KOPT-K1 (cell line): Measurements from ENCODE around the gene LINC00305.

ENCODE experiments used
- H3K27ac ChIP-seq: fragments of 200-600 bp; sonication (generic); 2 replicates; pipeline ENCODE4 v1.5.1; 2016; ENCODE audit warnings: antibody characterized with exemption, mild to moderate bottlenecking, low read depth, low read length; ENCODE audit not compliant: poor library complexity, severe bottlenecking
- H3K36me3 ChIP-seq: fragments of 200-600 bp; sonication (generic); 2 replicates; pipeline ENCODE4 v1.5.1; 2017; ENCODE audit warnings: antibody characterized with exemption, mild to moderate bottlenecking, low read length, moderate library complexity; ENCODE audit not compliant: insufficient read depth
- H3K9me3 ChIP-seq: fragments of 200-600 bp; sonication (generic); 2 replicates; pipeline ENCODE4 v1.5.1; 2017; ENCODE audit warnings: antibody characterized with exemption, low read length, mild to moderate bottlenecking; ENCODE audit not compliant: insufficient read depth, poor library complexity, severe bottlenecking

Gene LINC00305

DNA sequence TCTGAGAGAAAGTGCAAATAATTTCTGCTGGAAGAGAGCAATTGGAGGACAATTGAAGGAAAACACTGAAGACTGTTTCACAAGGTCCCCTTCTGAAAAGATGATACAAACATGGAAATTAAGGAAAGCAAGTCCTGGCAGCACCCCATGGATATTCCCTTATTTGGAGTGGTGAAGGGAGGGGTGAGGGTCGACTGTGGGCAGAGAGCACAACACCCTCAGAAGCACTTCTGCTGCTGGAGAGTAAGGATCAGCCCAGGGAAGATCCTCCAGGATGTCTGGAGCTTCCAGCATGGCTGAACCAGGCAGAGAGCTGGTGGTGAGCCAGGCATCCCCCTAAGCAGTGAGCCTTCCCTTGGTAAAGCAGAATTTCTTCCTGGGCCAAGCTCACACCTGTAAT is 54.7 kb downstream of the LINC00305 start:
- Histone ChIP-seq H3K36me3 (no peaks in the 10 kb centered on the region), H3K27ac (no peak overlapping the region), H3K9me3 (no peaks in the 10 kb centered on the region)

- Histone ChIP-seq H3K36me3 (no peaks in the 10 kb centered on the region), H3K27ac (no peak overlapping the region), H3K9me3 (no peaks in the 10 kb centered on the region)
These were observed 57.4 kb downstream of the LINC00305 start for GRCh38 chr18:64091526-64091925.

GRCh38 chr18:64090876-64091275 is 58.0 kb downstream of the LINC00305 start:
- H3K9me3 ChIP-seq, result no peaks in the 10 kb centered on the region
- no peak overlapping the region for H3K27ac ChIP-seq
- H3K36me3 ChIP-seq, result no peaks in the 10 kb centered on the region

- Histone ChIP-seq H3K36me3 (no peaks in the 10 kb centered on the region), H3K9me3 (no peaks in the 10 kb centered on the region), H3K27ac (no peak overlapping the region)
These were observed 65.0 kb downstream of the LINC00305 start for GRCh38 chr18:64083916-64084315.

GRCh38 chr18:64082513-64082912 is 66.4 kb downstream of the LINC00305 start:
- no peaks in the 10 kb centered on the region for H3K36me3 ChIP-seq
- no peaks in the 10 kb centered on the region for H3K9me3 ChIP-seq
- no peak overlapping the region for H3K27ac ChIP-seq

GRCh38 chr18:64082054-64082453 is 66.8 kb downstream of the LINC00305 start:
- H3K9me3 ChIP-seq, result no peaks in the 10 kb centered on the region
- no peak overlapping the region for H3K27ac ChIP-seq
- no peaks in the 10 kb centered on the region for H3K36me3 ChIP-seq

GRCh38 chr18:64073971-64074370 is 74.9 kb downstream of the LINC00305 start:
- no peak overlapping the region for H3K27ac ChIP-seq
- H3K9me3 ChIP-seq, result no peaks in the 10 kb centered on the region
- no peaks in the 10 kb centered on the region for H3K36me3 ChIP-seq

DNA sequence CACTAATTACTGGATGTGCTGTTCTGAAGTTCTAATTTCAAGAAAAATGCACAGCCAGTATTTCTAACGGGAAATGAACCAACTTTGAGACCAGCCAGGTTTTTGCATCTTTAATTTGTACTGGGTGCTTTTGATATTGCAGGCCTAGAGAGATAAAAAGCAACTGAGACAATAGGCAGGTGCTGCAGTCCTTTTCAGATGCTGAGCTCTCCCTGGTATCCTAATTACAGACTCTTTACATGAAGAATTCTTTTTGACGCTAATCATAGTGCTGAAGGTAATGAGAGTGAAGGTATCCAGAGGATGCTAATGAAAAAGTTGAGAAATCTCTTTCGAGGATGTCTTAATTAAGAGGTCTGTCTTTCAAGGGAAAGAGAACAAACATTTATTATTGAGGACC is 93.9 kb downstream of the LINC00305 start:
- H3K36me3 ChIP-seq, result no peaks in the 10 kb centered on the region
- no peaks in the 10 kb centered on the region for H3K9me3 ChIP-seq
- H3K27ac ChIP-seq, result no peak overlapping the region

DNA sequence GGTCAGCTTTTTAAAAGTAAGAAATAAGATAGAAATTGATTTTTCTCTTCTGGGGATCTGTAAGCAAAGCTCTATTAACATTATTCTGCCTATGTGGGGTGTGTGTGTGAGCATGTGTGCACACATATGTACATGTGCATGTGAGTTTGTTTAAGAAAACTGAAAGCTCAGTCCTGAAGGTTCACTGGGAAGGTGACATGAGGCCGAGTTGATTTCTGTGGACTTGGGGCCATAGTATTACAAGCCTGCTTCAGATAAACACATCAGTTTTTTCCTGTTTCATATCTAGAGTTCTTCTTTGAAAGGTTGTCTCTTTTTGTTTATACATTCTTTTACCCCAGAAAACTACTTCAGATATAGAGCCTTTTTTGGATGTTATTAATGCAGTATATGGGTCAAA is 95.6 kb downstream of the LINC00305 start:
- no peaks in the 10 kb centered on the region for H3K36me3 ChIP-seq
- no peak overlapping the region for H3K27ac ChIP-seq
- H3K9me3 ChIP-seq, result no peaks in the 10 kb centered on the region

DNA sequence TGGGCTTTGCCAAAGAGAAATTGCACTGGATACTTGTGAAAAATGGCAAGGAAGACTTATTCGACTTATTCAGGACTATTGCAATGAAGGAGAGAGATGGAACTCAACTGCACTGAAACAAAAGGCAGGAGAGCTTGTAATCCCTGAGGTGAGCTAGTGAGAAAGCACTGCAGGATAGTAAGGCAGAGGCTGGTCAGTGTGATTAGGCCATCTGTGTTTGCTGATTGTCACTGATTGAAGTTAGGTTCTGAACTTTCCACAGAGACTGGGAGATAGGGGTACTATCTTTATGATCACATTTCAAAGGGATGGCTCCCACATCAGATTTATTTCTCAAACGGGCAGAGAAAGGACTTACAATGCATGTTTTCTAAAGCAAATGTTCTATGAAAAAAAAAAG is 96.1 kb downstream of the LINC00305 start:
- Histone ChIP-seq H3K9me3 (no peaks in the 10 kb centered on the region), H3K36me3 (no peaks in the 10 kb centered on the region), H3K27ac (no peak overlapping the region)

DNA sequence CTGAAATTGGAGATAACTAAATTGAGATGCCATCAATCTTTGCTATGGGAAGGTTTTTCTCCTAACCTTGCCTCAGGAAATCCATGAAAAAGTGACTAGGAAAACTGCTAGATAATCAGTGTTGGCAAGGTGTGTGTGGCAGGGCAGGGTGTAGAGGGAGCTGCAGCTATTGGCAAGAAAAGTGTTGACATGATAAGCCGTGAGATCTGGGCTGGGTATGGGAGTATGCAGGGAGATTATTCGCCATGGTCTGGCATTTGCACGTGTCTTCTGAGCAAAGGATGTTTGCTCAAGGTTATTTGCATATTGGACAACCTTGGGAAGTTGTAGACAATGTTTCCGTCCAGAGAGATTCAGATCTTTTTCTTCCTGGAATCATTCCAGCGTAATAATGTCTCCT is 104.3 kb downstream of the LINC00305 start:
- H3K36me3 ChIP-seq, result no peaks in the 10 kb centered on the region
- no peak overlapping the region for H3K27ac ChIP-seq
- H3K9me3 ChIP-seq, result no peaks in the 10 kb centered on the region

GRCh38 chr18:64042728-64043358 is 106.0 kb downstream of the LINC00305 start:
- no peaks in the 10 kb centered on the region for H3K9me3 ChIP-seq
- H3K36me3 ChIP-seq, result no peaks in the 10 kb centered on the region
- no peak overlapping the region for H3K27ac ChIP-seq

DNA sequence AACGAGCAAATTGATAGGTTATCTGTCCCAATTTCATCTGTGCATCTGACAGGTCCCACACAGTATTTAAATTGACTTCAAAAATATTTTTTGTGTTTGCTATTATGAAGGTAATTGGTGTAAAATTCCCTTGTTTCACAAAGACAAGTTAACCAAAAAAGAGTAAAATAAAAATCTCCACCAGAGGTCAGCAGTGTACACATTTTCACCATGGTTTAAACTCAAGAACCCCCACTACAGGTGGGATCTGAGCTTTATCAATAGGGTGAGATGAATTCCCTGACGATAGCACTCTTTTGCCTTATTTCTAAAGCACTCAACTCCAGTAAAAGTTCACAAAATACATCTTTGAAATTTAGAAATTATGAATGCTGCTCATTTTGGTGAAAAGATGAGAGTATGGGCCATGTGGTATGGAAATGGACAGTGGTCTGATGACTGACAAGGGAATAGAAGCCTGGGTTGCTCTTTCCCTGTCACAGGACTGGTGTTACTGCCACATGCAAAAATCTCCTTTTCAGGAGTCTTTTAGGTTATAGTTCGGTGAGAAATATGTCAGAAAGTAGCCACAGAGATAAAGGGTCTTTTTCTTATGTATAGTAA is 111.0 kb downstream of the LINC00305 start:
- Histone ChIP-seq H3K27ac (no peak overlapping the region), H3K36me3 (no peaks in the 10 kb centered on the region)

DNA sequence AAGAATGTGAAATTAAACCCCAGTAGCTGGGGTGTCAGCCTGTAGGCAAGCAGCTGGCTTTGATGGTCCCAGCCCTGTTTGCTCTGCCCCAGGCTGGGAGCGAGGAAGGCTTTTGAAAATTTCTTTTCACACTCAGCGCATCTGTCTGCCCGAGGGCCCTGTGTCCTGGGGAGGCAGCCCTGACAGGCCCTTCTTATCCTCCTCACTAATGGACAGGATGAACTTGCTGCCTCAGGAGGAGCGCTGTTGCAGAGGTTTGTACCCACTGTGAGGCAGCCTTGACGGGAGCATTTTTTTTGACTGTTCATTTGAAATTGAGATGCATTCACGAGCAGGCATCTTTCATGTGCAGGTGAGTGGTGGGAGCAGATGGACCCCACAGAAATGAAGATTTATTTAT is 116.6 kb downstream of the LINC00305 start:
- Histone ChIP-seq H3K9me3 (no peaks in the 10 kb centered on the region), H3K27ac (no peak overlapping the region)

More for the DNA sequence above, 111.0 kb downstream of the LINC00305 start:
- no peaks in the 10 kb centered on the region for H3K9me3 ChIP-seq

GRCh38 chr18:64031411-64031810 is 117.5 kb downstream of the LINC00305 start:
- no peak overlapping the region for H3K27ac ChIP-seq
- H3K36me3 ChIP-seq, result no peaks in the 10 kb centered on the region
- H3K9me3 ChIP-seq, result no peaks in the 10 kb centered on the region

More for the DNA sequence above, 116.6 kb downstream of the LINC00305 start:
- no peaks in the 10 kb centered on the region for H3K36me3 ChIP-seq
